GM18517 (cell line): Measurements from ENCODE around the gene HMCN2.

Source experiments
- ATAC-seq: cut with Tn5 transposase; IDR thresholded peaks from one replicate; pipeline ENCODE4 v1.9.1; 2021; ENCODE audit warnings: mild to moderate bottlenecking, moderate library complexity; ENCODE audit not compliant: unreplicated experiment

HMCN2 gene

GRCh38 chr9:130359819-130360218 is 94.3 kb downstream of the HMCN2 start:
- no peak for ATAC-seq

GRCh38 chr9:130360672-130361071 is 95.1 kb downstream of the HMCN2 start:
- ATAC-seq: no peak

GRCh38 chr9:130361873-130362362 is 96.4 kb downstream of the HMCN2 start:
- no peak for ATAC-seq

- ATAC-seq: no peak
Observed at GRCh38 chr9:130362691-130363090, 97.1 kb downstream of the HMCN2 start.

- no peak for ATAC-seq
Observed at GRCh38 chr9:130363755-130364404, 98.3 kb downstream of the HMCN2 start.

- ATAC-seq: no peak
Observed at GRCh38 chr9:130364619-130365322, 99.2 kb downstream of the HMCN2 start.

- no peak for ATAC-seq
Observed at GRCh38 chr9:130365323-130365721, 99.8 kb downstream of the HMCN2 start.

- ATAC-seq: no peak
Observed at GRCh38 chr9:130366072-130366471, 100.5 kb downstream of the HMCN2 start.

GRCh38 chr9:130366888-130367550 is 101.5 kb downstream of the HMCN2 start:
- ATAC-seq: no peak

- ATAC-seq: no peak
Observed at GRCh38 chr9:130368631-130369103, 103.1 kb downstream of the HMCN2 start.

- no peak for ATAC-seq
Observed at GRCh38 chr9:130370226-130370625, 104.7 kb downstream of the HMCN2 start.

- no peak for ATAC-seq
Observed at GRCh38 chr9:130371196-130371966, 105.8 kb downstream of the HMCN2 start.

GRCh38 chr9:130372057-130372456 is 106.5 kb downstream of the HMCN2 start:
- ATAC-seq: no peak

- no peak for ATAC-seq
Observed at GRCh38 chr9:130373679-130374325, 108.2 kb downstream of the HMCN2 start.

GRCh38 chr9:130377612-130378011 is 112.1 kb downstream of the HMCN2 start:
- ATAC-seq: no peak

GRCh38 chr9:130378875-130379648 is 113.5 kb downstream of the HMCN2 start:
- no peak for ATAC-seq

- ATAC-seq: no peak
Observed at GRCh38 chr9:130379649-130379970, 114.0 kb downstream of the HMCN2 start.

- ATAC-seq: no peak
Observed at GRCh38 chr9:130380920-130381469, 115.4 kb downstream of the HMCN2 start.

GRCh38 chr9:130381660-130382059 is 116.1 kb downstream of the HMCN2 start:
- ATAC-seq: no peak

- no peak for ATAC-seq
Observed at GRCh38 chr9:130382096-130382495, 116.5 kb downstream of the HMCN2 start.
